ENCODE measurements around the gene NECAB3.

Gene NECAB3

DNA sequence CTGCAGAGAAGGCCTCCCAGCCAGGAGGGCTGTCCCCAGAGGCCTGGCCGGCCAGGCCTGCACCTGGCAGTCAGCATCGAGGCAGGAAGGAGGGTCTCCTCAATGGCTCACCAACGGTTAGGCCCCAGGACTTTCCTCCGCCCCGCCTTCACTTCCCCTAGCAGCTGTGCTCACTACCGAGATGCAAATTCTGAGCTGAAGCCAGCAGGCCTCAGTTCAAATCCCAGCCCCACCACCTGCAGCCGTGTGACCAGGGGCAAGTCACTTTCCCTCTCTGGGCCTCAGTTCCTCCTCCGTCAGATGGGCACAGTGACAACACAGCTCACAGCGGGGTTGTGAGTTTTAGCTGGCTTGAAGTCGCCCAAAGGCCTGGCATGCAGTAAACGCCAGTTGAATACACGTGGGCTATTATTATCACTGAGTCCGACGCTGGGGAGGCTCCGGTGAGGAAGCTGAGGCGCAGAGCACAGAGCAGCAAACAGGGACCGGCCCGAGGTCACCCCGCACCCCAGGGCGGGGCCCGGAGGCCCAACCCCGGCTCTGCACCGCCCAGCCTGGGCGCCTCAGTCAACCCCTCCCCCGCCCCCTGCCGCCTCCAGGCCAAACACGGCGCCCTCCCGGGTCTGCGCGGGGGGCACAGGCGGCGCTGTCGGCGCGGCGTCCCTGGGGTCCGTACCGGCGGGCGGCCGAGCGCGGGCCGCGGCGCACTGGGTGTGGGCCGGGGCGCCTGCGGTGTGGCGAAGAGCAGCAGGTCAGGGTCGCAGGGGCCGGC lies 11.3 kb upstream of the NECAB3 start:
- peak; percentile 80 for DNase-seq (ENCODE audit: low spot score)
- POLR2A ChIA-PET (ENCODE audit: low non-redundant PET), result interaction anchor here (0.6 to 1.1 kb wide), 2 partner anchors 18 to 47 kb away, joined by 3 read pairs; partner anchors contain the start of gene ZNF341

DNA sequence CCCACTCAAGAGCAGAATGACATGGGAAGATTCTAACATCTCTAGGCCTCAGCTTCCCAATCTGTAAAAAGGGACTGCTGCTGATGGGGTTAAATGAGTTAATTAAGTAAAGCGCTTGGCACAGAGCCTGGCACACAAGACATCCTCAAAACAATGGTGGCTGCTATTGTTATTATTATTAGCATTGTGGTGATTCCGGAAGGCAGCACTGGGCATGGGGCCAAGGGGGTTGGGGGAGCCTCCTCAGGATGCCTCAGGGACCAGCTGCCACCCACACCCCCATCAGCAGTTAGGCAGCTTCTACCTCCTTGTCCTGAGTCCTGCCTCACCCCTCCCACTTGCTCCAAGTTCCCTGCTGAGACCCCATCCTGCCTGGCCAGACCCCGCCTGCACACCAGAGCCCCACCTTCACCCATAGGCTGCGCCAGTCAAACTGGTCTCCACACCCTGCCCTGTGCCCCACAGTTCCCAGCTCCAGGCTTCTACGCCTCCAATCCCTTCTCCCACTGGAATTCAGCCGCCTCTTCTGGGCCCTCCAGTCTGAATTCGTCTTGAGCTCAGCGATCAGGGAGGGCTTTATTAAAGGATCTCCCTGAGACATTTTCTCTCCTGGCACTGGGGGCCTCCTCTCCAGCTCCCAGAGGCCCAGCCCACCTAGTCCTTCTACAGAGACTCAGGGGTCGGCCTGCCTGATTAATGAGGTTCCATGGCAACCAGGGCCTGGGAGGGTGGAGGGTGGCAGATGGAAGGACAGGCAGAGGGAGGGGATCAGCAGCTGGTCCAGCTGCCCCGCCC lies 10.5 kb upstream of the NECAB3 start:
- CTCF ChIA-PET, result interaction anchor here (0.7 to 2.2 kb wide), 6 partner anchors 9 to 48 kb away, joined by 3 to 14 read pairs (median 4); partner anchors contain the start of gene ACTL10
- DNase-seq (ENCODE audit: low spot score), result no peak
- TF ChIP-seq, protein P1, sequence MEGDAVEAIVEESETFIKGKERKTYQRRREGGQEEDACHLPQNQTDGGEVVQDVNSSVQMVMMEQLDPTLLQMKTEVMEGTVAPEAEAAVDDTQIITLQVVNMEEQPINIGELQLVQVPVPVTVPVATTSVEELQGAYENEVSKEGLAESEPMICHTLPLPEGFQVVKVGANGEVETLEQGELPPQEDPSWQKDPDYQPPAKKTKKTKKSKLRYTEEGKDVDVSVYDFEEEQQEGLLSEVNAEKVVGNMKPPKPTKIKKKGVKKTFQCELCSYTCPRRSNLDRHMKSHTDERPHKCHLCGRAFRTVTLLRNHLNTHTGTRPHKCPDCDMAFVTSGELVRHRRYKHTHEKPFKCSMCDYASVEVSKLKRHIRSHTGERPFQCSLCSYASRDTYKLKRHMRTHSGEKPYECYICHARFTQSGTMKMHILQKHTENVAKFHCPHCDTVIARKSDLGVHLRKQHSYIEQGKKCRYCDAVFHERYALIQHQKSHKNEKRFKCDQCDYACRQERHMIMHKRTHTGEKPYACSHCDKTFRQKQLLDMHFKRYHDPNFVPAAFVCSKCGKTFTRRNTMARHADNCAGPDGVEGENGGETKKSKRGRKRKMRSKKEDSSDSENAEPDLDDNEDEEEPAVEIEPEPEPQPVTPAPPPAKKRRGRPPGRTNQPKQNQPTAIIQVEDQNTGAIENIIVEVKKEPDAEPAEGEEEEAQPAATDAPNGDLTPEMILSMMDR (conservative IDR thresholded peaks at IDR 0.05; ENCODE audit: low read depth), result no peak
- POLR2A ChIA-PET (ENCODE audit: low non-redundant PET), result interaction anchor here (1.1 kb wide), 1 partner anchor 48 kb away, joined by 3 read pairs; the partner anchor contains the start of gene ZNF341
- H3K27ac ChIP-seq, result peak overlapping the region; percentile 90

More for the DNA sequence above, 11.3 kb upstream of the NECAB3 start:
- CTCF ChIA-PET, result interaction anchor here (0.7 to 2.2 kb wide), 5 partner anchors 8 to 47 kb away, joined by 3 to 14 read pairs (median 5); partner anchors contain the start of gene ACTL10
- peak overlapping the region; percentile 90 for H3K27ac ChIP-seq
- TF ChIP-seq, protein P1 (conservative IDR thresholded peaks at IDR 0.05; ENCODE audit: low read depth), result no peak

DNA sequence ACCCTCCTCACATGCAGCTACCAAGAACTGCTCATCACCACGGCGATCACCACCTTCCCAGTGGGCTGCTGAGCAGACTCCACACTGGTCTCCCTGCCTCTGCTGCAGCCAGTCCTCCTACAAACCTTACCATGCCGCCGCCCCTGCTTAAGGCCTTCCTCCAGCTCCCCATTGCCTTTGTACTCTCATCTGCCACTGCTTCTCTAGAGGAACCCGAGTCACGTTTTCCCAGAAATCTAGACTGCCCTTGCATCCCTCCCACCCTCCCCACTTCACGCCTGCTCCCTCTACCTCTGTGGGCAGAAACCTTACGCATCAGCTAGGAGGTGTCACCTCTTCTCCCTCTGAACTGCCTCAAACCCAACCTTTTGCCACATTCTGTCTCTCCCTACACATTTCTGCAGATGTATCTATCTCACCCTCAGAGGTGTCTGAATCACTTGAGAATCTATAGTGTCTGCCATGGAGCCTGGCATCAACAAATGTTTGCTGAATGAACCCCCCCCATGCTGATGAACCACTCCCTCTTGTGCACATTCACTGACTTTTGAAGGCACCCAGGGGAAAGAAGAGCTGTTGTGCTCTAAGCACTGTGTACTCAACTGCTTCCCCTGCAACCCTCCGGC lies 7.6 kb upstream of the NECAB3 start:
- POLR2A ChIA-PET (ENCODE audit: low non-redundant PET), result no interaction called here
- TF ChIP-seq, protein P1 (conservative IDR thresholded peaks at IDR 0.05; ENCODE audit: low read depth), result no peak
- DNase-seq (ENCODE audit: low spot score), result no peak
- CTCF ChIA-PET, result interaction anchor here (0.6 to 1.2 kb wide), 2 partner anchors 14 to 1832 kb away, joined by 3 to 4 read pairs; no protein-coding TSS in a partner anchor
- peak overlapping the region; percentile 41 for H3K27ac ChIP-seq

DNA sequence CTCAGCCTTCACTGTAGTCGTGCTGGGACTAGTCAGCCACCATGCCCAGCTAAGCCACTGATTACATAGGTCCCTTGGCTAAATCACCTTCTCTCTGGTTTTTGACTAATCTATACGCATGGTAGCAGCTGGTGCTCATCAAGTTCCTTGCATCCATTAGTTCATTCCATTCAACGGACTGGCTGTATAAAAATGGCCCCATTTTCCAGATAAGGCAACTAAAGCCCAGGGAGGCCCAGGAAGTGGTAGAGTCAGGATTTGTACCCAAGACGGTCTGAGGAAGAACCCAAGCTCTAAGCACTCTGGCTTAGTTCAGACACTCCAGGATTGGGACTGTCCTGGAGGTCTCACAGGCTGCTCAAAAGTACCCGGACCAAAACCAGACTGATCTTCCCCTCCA lies 7.1 kb upstream of the NECAB3 start:
- peak overlapping the region; percentile 41 for H3K27ac ChIP-seq
- POLR2A ChIA-PET (ENCODE audit: low non-redundant PET), result no interaction called here
- TF ChIP-seq, protein P1 (conservative IDR thresholded peaks at IDR 0.05; ENCODE audit: low read depth), result no peak
- no peak for DNase-seq (ENCODE audit: low spot score)
- CTCF ChIA-PET, result no interaction called here

DNA sequence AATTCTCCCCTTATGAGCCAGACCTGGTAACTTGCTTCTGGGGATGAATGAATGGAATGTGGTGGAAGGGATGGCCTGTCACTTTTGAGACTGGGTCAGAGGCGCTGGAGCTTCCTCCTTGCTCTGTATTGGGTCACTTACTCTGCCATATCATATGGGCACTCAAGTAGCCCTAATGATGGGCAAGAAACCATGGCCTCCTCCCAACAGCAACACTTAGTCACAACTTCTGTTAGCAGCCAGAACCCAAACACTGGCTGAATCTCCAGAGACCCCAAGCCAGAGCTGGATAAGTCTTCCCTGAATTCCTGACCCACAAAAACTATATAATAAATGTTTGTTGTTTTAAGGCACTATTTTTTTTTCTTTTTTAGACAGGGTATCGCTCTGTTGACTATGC lies 6.5 kb upstream of the NECAB3 start:
- TF ChIP-seq, protein P1 (conservative IDR thresholded peaks at IDR 0.05; ENCODE audit: low read depth), result no peak
- H3K27ac ChIP-seq, result peak overlapping the region; percentile 41; the same call in 1 of the 2 replicates
- POLR2A ChIA-PET (ENCODE audit: low non-redundant PET), result no interaction called here
- CTCF ChIA-PET, result no interaction called here
- no peak for DNase-seq (ENCODE audit: low spot score)

Data from RWPE1 (cell line).